WI38 (cell line): ENCODE data around the gene LYPD3.
A peak's percentile ranks its signal among the peaks of the same experiment; 100 is the strongest.

Experiments
- H3K4me3 ChIP-seq: 2 replicates; pipeline ENCODE4 v1.5.1; 2011; ENCODE audit warnings: low read depth, mild to moderate bottlenecking, control low read depth, low read length
- TF ChIP-seq, protein P1 (sequence below): IDR thresholded peaks from 2 replicates; pipeline ENCODE4 v1.5.1; 2012; ENCODE audit warnings: low read depth, mild to moderate bottlenecking, control low read depth, low read length

The LYPD3 gene

DNA sequence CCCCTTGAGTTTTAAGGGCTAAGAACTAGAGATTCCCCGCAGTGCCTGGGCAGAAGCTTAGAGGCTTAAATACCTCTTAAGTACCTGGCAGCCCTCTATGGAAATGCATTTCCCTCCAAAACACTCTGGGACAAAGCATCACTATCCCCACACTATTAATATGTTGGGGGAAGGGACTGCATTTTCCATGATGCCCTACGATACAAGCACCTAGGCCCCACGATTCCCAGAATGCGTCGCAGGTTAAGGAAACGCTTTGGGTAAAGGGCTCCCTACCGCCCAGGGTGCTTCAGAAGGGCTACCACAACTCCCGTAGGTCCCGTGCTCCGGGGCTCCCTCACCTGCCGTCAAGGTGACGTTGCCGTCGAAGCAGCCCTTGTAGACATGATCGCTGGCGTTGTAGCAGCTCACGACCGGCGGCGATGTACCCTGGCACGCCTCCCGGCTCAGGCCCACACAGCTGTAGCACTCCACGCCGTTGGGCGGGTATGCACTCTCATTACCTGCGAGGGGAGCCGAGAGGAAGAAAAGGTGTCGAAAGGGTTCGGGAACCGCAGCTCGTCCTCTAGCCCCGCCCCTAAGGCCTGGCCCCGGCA lies 2.5 kb downstream of the LYPD3 start:
- peak overlapping the region; percentile 74 for H3K4me3 ChIP-seq

DNA sequence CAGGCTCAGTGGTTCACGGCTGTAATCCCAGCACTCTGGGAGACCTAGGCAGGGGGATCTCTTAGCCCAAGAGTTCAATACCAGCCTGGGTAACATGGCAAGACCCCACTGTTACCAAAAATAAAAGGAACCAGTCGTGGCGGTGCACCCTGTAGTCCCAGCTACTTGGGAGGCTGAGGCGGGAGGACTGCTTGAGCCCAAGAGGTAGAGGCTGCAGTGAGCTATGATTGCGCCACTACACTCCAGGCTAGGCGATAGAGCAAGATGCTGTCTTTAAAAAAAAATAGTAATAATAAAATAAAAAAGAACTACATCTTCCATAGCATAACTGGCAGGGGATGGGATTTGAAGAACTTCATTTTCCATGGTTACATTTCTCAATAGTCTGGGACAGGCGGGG lies 3.0 kb downstream of the LYPD3 start:
- H3K4me3 ChIP-seq, result no peak overlapping the region
- TF ChIP-seq, protein P1, sequence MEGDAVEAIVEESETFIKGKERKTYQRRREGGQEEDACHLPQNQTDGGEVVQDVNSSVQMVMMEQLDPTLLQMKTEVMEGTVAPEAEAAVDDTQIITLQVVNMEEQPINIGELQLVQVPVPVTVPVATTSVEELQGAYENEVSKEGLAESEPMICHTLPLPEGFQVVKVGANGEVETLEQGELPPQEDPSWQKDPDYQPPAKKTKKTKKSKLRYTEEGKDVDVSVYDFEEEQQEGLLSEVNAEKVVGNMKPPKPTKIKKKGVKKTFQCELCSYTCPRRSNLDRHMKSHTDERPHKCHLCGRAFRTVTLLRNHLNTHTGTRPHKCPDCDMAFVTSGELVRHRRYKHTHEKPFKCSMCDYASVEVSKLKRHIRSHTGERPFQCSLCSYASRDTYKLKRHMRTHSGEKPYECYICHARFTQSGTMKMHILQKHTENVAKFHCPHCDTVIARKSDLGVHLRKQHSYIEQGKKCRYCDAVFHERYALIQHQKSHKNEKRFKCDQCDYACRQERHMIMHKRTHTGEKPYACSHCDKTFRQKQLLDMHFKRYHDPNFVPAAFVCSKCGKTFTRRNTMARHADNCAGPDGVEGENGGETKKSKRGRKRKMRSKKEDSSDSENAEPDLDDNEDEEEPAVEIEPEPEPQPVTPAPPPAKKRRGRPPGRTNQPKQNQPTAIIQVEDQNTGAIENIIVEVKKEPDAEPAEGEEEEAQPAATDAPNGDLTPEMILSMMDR, result no peak

More for the DNA sequence above, 2.5 kb downstream of the LYPD3 start:
- TF ChIP-seq, protein P1, result no peak

DNA sequence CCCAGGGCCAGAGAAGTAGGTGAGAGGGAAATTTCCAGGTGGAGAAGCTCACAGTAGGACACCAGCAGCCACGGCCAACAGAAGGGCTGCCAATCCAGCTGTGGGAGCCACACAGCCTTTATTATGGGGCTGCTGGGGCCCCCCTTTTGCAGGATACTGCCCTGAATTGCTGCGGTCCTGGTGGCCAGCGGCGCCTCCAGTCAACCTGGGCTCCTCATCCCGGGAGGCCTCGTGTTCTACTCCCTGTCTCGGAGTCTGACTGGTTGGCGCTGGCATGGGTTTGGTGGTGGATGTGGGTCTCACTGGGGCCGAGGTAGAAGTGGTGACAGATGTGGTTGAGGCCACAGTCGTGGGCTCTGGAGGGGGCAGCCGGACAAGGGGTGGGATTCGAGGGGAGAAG lies 4.1 kb downstream of the LYPD3 start:
- no peak overlapping the region for H3K4me3 ChIP-seq
- TF ChIP-seq, protein P1, result no peak

DNA sequence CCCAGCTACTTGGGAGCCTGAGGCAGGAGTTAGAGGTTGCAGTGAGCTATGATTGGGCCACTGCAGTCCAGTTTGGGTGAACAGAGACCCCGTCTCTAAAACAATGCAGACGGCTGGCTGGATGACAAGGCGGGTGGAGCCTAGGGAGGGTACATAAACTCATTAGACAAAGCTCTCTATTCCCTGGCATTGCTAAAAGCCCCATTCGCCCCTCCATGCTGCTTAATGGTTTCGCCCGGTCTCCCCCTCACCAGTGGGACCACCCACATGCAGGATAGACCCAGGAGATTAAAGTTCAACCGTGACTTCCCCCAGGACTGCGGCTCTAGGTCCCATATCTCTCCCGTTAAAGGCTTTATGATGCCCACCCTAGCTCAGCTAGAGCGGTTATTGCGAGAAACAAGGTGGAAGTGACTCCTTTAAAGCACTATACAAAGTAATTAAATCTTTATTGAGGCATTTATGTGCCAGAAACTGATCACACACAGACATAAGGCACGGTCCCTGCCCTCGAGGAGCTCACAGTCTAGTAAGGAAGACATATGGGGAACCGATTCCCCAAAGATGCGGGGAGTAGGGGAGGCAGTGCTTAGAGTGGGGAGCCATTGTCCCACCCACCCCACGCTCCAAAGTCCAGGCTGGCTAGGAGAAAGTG lies 4.9 kb downstream of the LYPD3 start:
- H3K4me3 ChIP-seq, result no peak overlapping the region
- TF ChIP-seq, protein P1, result no peak

DNA sequence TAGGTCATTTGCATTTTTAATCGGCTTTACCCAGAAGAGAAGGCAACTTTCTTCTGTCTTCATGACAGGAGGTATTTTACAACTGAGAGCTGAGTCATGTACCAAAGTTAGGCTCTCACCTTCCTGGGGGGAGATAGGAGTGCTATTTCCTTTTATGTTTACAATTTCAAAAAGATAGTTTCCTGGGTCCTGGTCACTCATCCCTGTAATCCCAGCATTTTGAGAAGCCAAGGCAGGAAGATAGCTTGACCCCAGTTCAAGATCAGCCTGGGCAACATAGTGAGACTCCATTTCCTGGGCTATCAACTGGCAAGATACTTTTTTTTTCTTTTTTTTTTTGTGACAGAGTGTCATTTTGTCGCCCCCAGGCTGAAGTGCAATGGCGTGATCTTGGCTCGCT lies 7.6 kb downstream of the LYPD3 start:
- TF ChIP-seq, protein P1, result no peak
- no peak overlapping the region for H3K4me3 ChIP-seq

DNA sequence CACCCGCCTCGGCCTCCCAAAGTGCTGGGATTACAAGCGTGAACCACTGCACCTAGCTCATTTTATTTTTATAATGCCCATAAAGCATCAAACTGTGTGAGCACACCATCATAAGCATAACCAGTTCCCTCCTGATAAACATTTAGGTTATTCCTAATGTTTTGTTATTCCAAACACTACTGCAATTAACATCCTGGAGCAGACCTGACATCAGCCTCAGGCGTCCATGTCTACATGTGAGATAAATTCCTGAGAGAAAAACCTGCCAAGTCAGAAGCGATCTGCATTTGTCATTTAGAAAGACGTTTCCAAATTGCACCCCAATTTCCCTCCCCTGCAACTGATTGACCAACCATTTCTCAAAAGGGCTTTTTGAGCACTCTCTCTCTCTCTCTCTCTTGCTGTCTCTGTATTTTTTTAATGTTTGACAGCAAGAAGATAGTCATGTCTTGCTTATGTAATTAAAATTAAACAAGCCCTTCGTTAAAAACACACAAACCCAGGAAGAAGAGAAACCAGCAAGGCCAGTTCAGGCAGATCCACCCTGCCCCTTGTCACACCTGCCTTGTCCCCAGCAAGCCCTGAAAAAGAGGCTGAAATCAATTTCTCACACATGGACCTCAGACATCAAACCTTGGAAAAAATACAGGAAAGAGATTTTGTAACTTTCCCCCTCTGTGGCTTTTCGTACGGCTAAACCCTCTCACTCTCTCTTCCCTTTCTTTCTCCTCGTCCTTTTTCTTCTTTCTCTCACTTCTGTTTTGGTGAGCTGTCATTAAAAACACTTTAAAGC lies 9.9 kb downstream of the LYPD3 start:
- TF ChIP-seq, protein P1, result no peak
- H3K4me3 ChIP-seq, result peak overlapping the region; percentile 21; the same call in 1 of the 2 replicates

DNA sequence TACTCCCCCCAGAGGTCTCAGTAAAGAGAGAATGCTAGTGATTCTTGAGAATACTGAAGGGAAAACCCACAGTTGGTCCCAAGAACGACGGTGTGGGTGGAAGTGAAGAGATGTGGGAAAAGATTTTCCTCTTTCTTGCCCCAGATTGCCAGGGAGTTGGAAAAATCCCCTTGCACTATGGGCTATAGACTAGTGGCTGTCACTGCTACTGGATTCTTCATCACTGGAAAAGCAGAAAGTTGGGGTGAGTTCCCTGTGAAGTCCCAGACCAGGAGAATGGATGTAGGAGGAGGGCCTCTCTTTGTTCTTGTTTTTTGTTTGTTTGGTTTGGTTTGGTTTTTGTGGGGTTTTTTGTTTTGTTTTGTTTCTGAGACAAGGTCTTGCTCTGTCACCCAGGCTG lies 11.4 kb downstream of the LYPD3 start:
- TF ChIP-seq, protein P1, result no peak
- H3K4me3 ChIP-seq, result no peak overlapping the region
